ENCODE data around the gene TBC1D14.

TBC1D14 gene

DNA sequence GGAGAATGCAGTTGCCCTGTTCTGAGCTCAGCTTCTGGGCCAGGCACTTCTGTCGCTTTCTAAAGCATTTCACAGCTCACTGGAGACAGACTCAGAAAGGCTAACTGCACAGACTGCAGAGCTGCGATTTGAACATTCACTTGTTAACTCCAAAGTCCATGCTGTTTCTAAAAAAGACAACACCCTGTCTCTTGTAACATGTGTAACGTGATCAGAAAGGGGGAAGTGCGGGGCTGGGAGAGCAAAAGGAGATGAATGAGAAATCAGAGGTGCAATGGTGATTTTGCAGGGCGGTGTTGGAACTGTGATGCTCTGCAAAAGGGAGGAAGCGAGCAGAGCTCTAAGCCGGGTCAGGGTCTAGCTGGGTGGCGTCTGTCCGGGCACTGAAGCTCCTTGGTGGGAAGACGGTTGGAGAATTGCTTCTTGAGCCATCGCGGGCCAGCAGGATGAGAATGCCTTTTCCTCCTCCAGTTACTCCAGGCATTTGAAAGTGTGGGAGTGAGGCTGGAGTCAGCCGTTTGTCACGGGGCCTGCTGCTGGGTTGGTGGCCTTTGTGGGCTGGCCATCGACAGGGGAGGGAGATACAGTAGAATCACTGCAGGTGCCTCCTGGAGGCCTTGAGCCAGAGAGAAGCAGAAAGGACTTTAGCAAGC lies 20.3 kb downstream of the TBC1D14 start:
- DNase-seq (ENCODE audit: low read depth), result no peak

DNA sequence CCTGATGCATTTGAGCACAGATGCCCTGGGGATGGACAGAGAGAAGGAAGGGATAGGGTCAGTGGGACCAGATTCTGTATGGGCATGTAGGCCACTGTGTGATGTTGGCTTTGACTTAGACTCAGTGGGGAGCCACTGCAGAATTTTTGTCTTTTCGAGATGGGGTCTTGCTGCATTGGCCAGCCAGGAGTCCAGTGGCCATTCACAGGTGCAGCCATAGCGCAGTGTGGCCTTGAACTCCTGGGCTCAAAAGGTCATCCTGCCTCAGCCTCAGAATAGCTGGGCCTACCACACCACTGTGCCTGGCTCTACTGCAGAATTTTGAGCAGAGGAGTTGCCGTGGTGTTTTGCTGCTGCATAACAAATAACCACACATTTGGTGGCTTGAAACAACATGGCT lies 22.8 kb downstream of the TBC1D14 start:
- DNase-seq (ENCODE audit: low read depth), result no peak

DNA sequence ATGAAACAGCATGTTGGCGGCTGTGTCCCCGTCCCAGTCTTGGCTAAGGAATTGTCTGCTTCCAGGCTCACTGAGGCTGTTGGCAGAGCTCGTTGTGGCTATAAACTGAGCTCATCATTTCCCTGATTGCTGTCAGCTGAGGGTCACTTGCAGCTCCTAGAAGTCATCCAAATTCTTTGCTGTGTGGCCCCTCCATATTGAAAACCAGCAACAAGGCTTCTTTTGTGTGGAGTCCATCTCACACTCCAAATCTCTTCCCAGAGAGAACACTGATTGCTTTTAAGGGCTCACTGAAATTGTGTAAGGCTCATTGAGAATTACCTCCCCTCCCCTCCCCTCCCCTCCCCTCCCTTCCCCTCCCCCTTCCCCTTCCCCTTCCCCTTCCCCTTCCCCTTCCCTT lies 23.3 kb downstream of the TBC1D14 start:
- no peak for DNase-seq (ENCODE audit: low read depth)

GRCh38 chr4:6933691-6934430 lies 24.2 kb downstream of the TBC1D14 start:
- DNase-seq (ENCODE audit: low read depth), result no peak

DNA sequence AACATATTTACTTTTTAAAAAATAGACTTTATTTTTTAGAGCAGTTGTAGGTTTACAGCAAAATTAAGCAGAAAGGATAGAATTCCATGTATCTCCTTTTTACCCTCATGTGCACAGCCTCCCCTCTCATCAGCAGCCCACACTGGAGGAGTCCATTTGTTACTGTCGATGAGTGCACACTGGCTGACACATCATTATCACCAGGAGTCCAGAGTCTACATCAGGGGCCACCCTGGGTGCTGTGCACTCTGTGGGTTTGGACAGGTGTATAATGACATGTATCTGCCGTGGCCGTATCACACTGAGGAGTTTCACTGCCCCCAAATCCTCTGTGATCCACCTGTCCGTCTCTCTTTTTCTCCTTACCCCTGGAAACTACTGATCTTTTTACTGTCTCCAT lies 26.3 kb downstream of the TBC1D14 start:
- DNase-seq (ENCODE audit: low read depth), result no peak

DNA sequence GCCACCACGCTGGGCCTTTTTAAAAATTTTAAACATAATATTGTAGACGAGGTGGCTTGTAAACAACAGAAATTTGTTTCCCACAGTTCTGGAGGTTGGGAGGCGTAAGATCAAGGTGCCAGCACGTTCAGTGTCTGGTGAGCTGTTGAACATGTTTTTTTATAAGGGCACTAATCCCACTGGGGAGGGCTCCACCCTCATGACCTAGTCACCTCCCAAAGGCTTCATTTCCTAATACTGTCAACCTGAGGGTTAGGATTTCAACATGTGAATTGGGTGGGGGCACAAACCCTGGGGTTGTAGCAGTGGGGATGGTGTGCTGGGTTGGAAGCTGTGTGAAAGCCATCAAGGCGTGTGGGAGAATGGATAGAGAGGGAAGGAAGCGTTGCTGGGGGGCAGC lies 27.6 kb downstream of the TBC1D14 start:
- no peak for DNase-seq (ENCODE audit: low read depth)

DNA sequence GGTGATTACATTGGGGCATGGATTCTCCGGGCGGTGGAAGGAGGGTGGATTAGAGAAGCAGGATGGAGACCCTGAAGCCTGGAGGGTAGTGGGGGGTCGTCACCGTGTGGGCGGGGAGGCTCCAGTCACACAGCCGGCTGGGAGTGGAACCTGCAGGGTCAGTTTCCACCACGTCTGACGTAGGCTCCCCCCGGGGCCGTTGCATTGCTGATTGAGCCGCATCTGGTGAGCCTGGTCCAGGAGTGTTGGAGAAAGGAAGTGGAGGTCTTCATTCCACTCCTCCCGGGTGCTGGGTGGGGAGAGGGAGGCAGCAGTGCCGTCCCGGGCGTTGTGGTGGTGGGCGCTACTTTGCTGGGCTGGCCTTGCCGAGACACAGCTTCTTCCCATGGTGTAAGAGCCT lies 28.1 kb downstream of the TBC1D14 start:
- DNase-seq (ENCODE audit: low read depth), result no peak

- DNase-seq (ENCODE audit: low read depth), result no peak
Observed at GRCh38 chr4:6938237-6938636, 28.6 kb downstream of the TBC1D14 start.

- DNase-seq (ENCODE audit: low read depth), result no peak
Observed at GRCh38 chr4:6938647-6939271, 29.1 kb downstream of the TBC1D14 start.

DNA sequence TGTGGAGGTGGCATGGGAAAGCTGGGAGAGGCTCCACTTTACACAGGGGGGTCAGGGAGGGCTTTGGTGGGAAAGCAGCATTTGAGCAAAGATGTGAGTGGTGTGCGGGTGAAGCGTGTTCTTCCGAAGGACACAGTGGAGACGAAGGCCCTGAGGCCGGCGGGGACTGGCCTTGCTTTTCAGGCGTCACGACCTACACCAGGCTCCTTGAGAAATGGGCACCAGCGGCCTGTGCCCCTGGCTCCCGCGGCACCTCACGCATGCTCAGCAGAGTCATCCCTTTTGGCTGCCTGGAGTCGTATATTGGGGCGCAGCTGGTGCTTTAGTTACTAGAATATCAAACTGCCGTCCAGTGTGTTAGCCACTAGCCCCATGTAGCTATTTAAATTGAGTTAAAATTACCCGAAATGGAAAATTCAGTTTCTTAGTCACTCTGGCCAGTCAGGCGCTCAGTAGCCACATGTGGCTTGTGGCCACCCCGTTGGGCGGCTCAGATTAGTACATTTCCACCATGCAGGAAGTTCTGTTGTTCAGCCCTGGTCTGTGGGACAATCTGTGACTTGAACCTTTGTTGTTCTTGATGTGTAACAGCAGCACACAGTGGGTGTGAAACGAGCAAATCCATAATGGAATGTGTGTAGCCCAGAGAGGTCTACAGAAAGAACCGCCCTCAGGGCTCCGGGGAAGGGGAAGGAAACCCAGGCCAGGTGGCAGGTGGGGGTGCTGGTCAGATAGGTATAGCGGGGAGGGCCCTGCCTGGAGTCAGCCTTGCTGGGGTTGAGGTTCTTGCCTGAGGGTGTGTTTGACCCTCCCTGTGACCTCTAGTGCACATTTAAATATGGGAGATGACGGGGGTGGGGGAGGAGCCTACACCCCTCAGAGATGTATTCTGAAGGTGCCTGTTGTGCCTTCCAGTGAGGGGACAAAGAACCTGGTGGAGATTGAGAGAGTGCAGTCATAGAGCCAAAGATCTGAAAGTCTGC lies 30.4 kb downstream of the TBC1D14 start:
- no peak for DNase-seq (ENCODE audit: low read depth)

DNA sequence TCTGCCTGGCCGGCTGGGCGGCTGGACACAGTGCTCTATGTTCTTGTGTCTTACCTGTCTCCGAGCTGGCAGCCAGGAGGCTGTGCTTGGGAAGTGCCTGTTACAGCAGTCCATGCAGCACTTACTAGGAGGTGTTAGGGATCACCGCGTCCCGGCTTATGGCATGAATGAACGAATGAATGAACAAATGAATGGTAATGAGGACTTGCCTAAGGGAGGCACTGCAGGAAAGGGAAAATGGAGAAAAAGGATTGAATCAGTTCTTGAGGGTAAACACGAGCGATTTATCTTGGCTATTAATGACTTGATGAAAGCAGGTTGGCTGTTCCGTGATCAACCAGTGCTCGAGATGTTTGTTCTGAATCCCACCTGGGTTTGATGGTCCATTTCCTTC lies 31.1 kb downstream of the TBC1D14 start:
- no peak for DNase-seq (ENCODE audit: low read depth)

DNA sequence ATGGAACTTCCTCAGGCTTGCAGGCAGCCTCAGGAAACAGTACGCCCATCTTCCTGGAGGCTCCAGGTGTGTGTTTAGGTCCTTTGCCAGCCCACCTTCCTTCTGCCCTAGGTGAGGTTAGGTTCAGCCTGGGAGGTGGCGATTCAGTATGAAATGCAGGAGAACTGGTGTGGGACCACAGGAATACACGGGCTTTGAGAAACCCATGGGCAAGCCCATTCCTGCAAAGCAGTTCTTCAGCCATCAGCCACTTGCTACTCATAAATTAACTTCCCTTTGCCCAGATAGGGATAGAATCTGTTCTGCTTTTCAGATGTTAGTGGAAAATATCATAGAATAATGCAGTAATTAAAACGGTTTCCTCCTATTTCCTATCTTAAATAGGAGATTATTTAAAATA lies 32.2 kb downstream of the TBC1D14 start:
- DNase-seq (ENCODE audit: low read depth), result no peak

DNA sequence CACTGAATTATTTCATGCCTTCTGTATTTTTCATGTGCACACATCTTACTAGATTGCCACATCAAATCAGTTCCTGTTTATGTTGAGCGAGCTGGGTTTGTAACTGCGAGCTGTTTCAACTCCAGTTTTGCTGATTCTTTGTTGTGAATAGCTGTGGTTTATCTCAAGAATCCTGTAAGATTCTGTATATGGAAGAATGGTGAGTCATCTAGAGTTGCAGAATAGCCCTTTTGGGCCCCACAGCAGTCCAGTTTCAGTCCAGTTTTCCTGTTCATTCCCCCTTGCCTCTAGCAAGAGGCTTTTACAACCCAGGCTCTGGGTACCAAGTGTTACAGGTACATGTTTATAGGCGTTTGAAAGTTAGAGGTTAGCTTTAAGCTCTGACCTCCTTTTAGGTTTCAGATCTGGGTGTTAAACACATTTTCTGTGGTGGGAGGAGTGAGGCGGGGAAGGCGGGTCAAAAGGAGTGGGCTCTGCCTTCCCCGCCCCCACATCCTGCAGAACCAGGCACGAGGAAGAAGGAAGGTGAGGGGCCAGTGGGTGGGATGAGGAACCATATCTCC lies 32.7 kb downstream of the TBC1D14 start:
- peak; percentile 99 for DNase-seq (ENCODE audit: low read depth)

DNA sequence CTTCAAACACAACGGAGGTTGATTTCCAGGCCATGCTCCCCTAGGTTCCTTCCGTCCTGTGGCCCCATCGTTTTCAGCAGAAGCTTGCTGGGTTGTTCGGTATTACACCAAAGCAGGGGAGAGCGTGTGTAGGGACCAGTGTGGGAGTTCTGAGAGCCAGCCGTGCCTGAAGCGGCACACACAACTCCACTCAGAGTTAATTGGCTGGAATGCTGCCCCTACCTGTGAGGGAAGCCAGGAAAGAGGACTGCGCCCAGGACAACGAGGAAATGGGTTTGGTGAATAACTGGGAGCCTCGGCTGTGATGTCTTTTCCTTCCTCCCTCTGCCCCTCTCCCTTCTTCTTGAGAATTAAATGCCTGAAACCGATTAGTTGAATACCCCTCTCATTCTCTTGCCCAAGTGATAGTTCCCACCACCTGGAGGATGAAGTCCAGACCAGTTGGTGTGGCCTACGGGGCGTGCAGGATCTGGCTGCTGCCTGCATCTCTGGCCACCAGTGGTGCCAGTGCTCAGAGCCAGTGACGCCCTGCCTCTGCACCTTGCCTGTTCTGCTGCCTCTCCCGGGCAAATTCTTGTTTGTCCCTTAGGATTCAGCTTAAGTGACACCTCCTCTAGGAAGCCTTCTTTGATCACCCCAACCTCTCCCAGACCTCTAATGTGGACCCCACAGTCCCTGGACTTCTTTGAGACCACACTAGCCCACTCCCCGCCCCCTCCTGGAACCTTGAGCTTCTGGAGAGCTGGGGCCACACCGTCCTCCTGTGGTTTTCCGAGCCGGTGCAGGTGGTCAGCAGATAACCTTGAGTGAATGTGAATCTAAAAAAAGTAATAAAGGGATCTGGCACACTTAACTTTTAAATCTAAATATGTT lies 33.6 kb downstream of the TBC1D14 start:
- no peak for DNase-seq (ENCODE audit: low read depth)

- DNase-seq (ENCODE audit: low read depth), result no peak
Observed at GRCh38 chr4:6943885-6944225, 34.2 kb downstream of the TBC1D14 start.

DNA sequence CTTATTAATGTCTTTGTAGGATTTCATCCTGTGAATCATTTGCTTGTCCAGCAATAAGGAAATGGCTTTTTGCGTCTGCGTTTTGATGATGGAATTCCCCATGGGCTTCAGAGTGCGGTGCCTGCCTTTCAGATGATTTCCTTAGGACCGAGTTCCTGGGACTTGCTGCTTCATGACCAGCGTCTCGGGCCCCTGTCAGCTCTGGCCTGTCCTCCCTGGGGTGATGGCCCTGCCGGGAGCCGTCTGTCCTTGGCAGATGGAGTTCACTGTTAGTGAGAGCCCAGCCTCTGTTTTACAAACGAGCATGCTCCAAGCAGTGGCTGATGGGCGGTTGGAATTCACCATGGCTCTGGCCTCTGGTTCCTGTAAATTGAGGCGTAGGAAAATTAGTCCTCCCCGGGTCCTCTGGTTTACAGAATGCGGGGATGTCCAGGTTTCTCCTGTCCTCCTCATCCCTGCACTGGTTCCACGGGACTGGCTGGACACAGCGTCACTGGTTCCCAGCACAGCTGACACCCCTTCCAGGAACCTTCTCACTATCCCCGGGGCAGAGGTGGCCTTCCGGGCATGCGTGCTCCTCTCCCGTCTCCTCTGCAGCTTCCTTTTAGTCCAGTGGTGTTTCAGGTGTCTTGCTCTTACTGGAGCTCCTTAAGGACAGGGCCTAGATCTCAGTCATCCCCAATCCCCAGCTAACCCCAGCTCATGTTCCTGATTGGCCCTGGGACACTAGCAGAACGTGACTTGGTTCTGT lies 34.9 kb downstream of the TBC1D14 start:
- no peak for DNase-seq (ENCODE audit: low read depth)

DNA sequence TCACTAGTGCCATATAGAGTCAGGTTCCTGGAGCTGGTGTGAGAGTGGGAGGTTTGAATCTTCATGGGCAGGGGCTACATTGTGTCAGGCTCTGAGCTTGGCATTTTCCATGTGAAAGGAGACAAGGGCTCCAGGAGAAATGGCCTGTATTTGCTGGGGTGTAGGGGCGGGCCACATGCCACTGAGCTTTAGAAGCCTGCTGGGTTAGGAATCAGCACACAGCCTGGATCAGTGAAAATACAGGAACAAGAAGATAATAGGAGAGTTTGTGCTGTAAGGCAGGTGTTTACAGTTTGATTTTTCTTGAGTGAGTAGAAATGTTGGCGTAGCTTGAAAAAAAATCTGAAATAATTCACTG lies 35.4 kb downstream of the TBC1D14 start:
- DNase-seq (ENCODE audit: low read depth), result no peak

DNA sequence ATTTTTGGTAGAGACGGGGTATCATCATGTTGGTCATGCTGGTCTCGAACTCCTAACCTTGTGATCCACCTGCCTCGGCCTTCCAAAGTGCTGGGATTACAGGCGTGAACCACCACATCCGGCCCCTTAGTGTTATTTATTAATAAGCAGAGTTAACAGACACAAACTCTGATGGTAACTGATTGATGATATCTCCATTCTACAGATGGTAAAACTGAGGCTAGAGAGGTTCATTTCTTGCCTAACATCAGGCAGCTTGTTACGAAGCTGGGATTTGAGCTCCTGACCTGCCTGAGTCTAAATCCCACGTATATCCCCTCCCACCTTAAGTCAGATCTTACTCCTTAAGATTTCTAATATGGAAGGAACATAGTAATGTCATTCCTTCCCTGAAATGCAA lies 36.9 kb downstream of the TBC1D14 start:
- no peak for DNase-seq (ENCODE audit: low read depth)

- no peak for DNase-seq (ENCODE audit: low read depth)
Observed at GRCh38 chr4:6948134-6948460, 38.5 kb downstream of the TBC1D14 start.

DNA sequence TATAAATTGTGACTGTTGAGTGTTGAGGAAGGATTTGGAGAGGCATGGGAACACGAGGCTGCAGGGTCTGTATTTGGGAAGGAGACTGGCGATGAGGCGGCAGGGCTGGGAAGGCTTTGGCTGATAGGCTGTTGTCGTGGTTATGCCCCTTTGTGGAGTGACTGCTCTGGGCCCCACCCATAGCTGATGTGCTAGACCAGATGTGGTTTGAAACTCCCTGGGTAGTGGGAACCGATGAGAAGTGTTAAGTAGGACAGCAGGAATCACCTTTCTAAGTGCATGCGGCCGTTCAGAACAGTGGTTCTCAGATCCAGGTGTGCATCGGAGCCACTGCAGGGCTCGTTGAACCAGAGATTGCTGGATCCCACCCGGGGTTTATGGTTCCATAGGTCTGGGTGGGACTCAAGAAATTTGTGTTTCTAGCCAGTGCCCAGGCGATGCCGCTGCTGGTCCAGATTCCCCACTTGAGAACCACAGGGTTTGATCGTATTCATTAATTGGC lies 42.3 kb downstream of the TBC1D14 start:
- no peak for DNase-seq (ENCODE audit: low read depth)

Measured in amniotic epithelial cell (primary cell).